Lower lobe of right lung (tissue), 2 donors: ENCODE data around the gene ADISSP. TPM values are rescaled to one million over a fixed set of nuclear protein-coding genes. Genes with fewer than 3 reads are reported as not detected.

ENCODE experiments used
- ATAC-seq, 2 donors: fragments of 200-7000 bp; cut with Tn5 transposase; one replicate each; pipeline ENCODE4 v1.9.1; 2020 to 2022; ENCODE audit warnings: mild to moderate bottlenecking in 2 of 2, moderate library complexity in 2 of 2
- DNase-seq: peaks from one replicate; pipeline ENCODE4 v3.0.0-alpha.2; 2020
- H3K27ac ChIP-seq: fragments of 200-600 bp; one replicate; pipeline ENCODE4 v1.8.0; 2022
- H3K27me3 ChIP-seq: fragments of 200-600 bp; one replicate; pipeline ENCODE4 v1.8.0; 2022; ENCODE audit warnings: low read depth
- H3K36me3 ChIP-seq: fragments of 200-600 bp; one replicate; pipeline ENCODE4 v1.8.0; 2022; ENCODE audit warnings: mild to moderate bottlenecking
- H3K4me1 ChIP-seq: fragments of 200-600 bp; one replicate; pipeline ENCODE4 v1.8.0; 2022
- H3K4me3 ChIP-seq: fragments of 200-600 bp; one replicate; pipeline ENCODE4 v1.8.0; 2022; ENCODE audit warnings: mild to moderate bottlenecking
- H3K9me3 ChIP-seq: fragments of 200-600 bp; one replicate; pipeline ENCODE4 v1.8.0; 2022
- intact Hi-C: fragments of 100-400 bp; cut with DNase I; formaldehyde crosslinking; loops from one replicate; pipeline ENCODE4 v1.11.0; 2022
- total RNA-seq: library from RNA; stranded (reverse); fragmentation: NEBNext Ultra II Directional; extraction: Animal tissue kit (Norgen Biotek cat#: 25700); gene quantifications from one replicate; pipeline ENCODE4 v1.2.1, GENCODE V29; 2021
- TF ChIP-seq, protein P1 (sequence below): fragments of 200-600 bp; IDR thresholded peaks from one replicate; pipeline ENCODE4 v1.8.0; 2022; ENCODE audit warnings: antibody characterized with exemption, mild to moderate bottlenecking
- donor health status: DM: no; HTN: yes; CAD: no; lungs with severe emphysema.

Gene ADISSP
- total RNA-seq, 1 donor from 2014 or later = 33.2 TPM

DNA sequence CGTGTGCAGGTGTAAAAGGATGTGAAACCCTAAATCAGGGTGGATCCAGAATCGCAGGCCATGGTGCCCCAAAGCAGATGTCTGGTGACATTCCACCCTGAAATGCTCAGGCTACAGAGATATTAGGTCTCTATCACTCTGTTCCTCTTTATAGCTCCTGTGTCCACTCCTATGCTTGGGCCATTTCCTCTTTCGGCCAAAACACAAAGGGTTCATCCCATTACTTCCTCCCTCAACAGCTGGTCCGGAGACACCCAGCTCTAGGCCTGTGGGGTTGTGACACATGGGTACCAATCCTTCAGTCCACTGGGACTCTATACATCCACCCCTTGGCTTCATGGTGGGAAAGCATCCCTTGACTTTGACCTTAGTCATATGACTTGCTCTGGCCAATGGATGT, 53.5 kb downstream of the ADISSP start:
- no peaks in the 10 kb centered on the region for H3K36me3 ChIP-seq
- TF ChIP-seq, protein P1, sequence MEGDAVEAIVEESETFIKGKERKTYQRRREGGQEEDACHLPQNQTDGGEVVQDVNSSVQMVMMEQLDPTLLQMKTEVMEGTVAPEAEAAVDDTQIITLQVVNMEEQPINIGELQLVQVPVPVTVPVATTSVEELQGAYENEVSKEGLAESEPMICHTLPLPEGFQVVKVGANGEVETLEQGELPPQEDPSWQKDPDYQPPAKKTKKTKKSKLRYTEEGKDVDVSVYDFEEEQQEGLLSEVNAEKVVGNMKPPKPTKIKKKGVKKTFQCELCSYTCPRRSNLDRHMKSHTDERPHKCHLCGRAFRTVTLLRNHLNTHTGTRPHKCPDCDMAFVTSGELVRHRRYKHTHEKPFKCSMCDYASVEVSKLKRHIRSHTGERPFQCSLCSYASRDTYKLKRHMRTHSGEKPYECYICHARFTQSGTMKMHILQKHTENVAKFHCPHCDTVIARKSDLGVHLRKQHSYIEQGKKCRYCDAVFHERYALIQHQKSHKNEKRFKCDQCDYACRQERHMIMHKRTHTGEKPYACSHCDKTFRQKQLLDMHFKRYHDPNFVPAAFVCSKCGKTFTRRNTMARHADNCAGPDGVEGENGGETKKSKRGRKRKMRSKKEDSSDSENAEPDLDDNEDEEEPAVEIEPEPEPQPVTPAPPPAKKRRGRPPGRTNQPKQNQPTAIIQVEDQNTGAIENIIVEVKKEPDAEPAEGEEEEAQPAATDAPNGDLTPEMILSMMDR = no peak
- intact Hi-C loops = no loop called here
- H3K4me3 ChIP-seq = no peak overlapping the region
- DNase-seq (peak; percentile 49), ATAC-seq (peak; percentile 36 to 77)
- peak overlapping the region; percentile 24 for H3K27ac ChIP-seq
- H3K4me1 ChIP-seq = peaks cover 32% of the 10 kb centered on the region
- no peaks in the 10 kb centered on the region for H3K9me3 ChIP-seq
- H3K27me3 ChIP-seq = peaks cover 5% of the 10 kb centered on the region

GRCh38 chr20:3712279-3712873, 55.2 kb downstream of the ADISSP start, which contains the start of gene SIGLEC1:
Gene SIGLEC1, minus strand, starts transcription at chr20:3712600. Its CDS starts 5,472 bp downstream, at chr20:3707128.
- peak within 1 kb of the TSS; percentile 22 for H3K27ac ChIP-seq
- no peaks in the 10 kb centered on the region for H3K36me3 ChIP-seq
- peaks cover 5% of the 10 kb centered on the region for H3K27me3 ChIP-seq
- TF ChIP-seq, protein P1 = no peak
- no peaks in the 10 kb centered on the region for H3K9me3 ChIP-seq
- intact Hi-C loops = no loop called here
- H3K4me3 ChIP-seq = peak within 1 kb of the TSS; percentile 43
- H3K4me1 ChIP-seq = peaks cover 32% of the 10 kb centered on the region
- peak; percentile 71 to 83 for ATAC-seq
- DNase-seq = peak; percentile 88

DNA sequence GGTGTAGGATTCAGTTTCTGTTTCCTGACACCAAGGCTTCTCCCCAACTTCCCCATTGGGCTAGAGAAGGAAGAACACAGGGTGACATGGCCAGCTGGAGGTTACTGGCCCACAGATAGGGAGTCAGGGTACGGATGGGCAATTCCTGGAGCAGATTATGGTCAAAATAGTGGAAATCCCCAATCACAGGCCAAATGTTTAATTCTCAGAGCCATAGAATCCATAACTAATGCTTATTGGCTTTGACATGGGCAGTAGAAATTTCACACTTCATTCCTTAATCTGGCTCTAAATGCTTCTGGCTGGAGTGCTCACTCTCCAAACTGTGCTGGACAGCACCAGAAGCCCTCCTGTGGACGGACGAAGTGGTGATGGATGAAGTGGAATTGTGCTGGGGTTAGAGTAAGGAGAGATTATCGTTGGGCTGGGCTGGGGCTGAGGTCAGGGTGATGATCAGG, 56.0 kb downstream of the ADISSP start:
- Histone ChIP-seq H3K36me3 (no peaks in the 10 kb centered on the region), H3K27me3 (peaks cover 5% of the 10 kb centered on the region), H3K4me1 (peaks cover 32% of the 10 kb centered on the region), H3K27ac (peak overlapping the region; percentile 22), H3K4me3 (peak overlapping the region; percentile 43), H3K9me3 (no peaks in the 10 kb centered on the region)
- DNase-seq = no peak
- peak; percentile 47 to 61 for ATAC-seq
- TF ChIP-seq, protein P1 = no peak
- intact Hi-C loops = no loop called here

DNA sequence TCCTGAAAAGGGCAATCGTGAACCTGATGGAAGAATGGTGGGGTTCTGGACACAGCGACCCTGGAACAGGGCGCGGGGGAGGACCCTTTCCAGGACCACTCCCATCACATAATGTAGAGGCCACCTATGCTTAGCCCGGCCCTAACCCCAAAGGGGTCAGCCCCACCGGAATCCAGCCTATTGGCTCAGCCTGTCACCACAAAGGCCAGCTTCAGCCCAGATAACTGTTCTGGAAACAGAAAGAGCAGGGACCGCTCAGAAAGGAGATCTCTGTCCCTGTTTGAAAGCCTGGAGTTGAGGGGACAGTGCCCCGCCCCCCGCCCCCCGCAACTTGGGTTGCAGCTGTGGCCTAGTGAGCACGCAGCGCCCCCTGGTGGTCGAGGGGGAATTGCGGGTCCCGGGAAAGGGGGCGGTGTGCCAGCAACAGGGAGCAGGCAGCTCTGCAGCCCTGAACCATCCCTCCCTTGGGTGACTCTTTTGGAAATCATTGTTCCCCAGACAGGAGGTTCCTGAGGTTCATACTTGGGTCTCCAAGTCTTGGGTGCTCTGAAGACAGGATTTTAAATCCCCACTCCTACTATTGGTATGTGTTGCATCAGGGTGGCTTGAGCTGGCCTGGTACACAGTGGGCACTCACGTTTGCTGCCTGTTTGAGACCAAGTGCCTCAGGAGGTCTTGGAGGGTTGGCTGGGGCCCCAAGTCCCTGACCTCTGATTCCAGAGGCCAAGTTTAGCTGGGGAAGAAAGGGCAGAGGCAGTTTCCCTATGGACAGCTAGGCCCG, 56.7 kb downstream of the ADISSP start:
- no peaks in the 10 kb centered on the region for H3K9me3 ChIP-seq
- peaks cover 32% of the 10 kb centered on the region for H3K4me1 ChIP-seq
- H3K36me3 ChIP-seq = no peaks in the 10 kb centered on the region
- DNase-seq (peak; percentile 83), ATAC-seq (peak; percentile 63 to 72)
- H3K27me3 ChIP-seq = peaks cover 5% of the 10 kb centered on the region
- H3K27ac ChIP-seq = peak overlapping the region; percentile 22
- intact Hi-C loops = no loop called here
- TF ChIP-seq, protein P1 = peak; percentile 99
- peak overlapping the region; percentile 43 for H3K4me3 ChIP-seq

- DNase-seq (peak; percentile 47), ATAC-seq (peak in 1 of 2 donors; percentile 4)
- Histone ChIP-seq H3K36me3 (no peaks in the 10 kb centered on the region), H3K27me3 (peaks cover 5% of the 10 kb centered on the region), H3K9me3 (no peaks in the 10 kb centered on the region), H3K4me1 (peaks cover 32% of the 10 kb centered on the region), H3K27ac (peak overlapping the region; percentile 22), H3K4me3 (peak overlapping the region; percentile 43)
- TF ChIP-seq, protein P1 = no peak
- intact Hi-C loops = no loop called here
Measured at GRCh38 chr20:3710011-3710466, 57.5 kb downstream of the ADISSP start.
